ENCODE results near the gene MACROD2.

GRCh38 chr20:15834857-15835256 lies 1839.5 kb downstream of the MACROD2 start:
- TF ChIP-seq CTCF (IDR thresholded peaks at IDR 0.05), result no peak
- no peak for TF ChIP-seq POLR2A (IDR thresholded peaks at IDR 0.05)
- TF ChIP-seq EP300 (IDR thresholded peaks at IDR 0.05; ENCODE audit: low read depth), result no peak
